ENCODE measurements around the gene SIGLEC12.

Gene SIGLEC12

GRCh38 chr19:51478381-51479234, 23.0 kb downstream of the SIGLEC12 start, which contains the start of gene CEACAM18:
TSS of gene CEACAM18 (plus strand) at chr19:51478539.
- no peak within 1 kb of the TSS for H3K27ac ChIP-seq
- TF ChIP-seq CTCF (conservative IDR thresholded peaks at IDR 0.05) (no peak), ZFX (IDR thresholded peaks at IDR 0.05) (no peak)

GRCh38 chr19:51477344-51477743, 24.3 kb downstream of the SIGLEC12 start:
- no peak for TF ChIP-seq ZFX (IDR thresholded peaks at IDR 0.05)
- TF ChIP-seq CTCF (conservative IDR thresholded peaks at IDR 0.05), result no peak

GRCh38 chr19:51476164-51476563, 25.4 kb downstream of the SIGLEC12 start:
- TF ChIP-seq ZFX (IDR thresholded peaks at IDR 0.05) (no peak), CTCF (conservative IDR thresholded peaks at IDR 0.05) (no peak)
- no peak overlapping the region for H3K27ac ChIP-seq

More at GRCh38 chr19:51477344-51477743, 24.3 kb downstream of the SIGLEC12 start:
- no peak overlapping the region for H3K27ac ChIP-seq

- H3K27ac ChIP-seq, result no peak overlapping the region
- TF ChIP-seq CTCF (conservative IDR thresholded peaks at IDR 0.05), result peak; percentile 94
- TF ChIP-seq ZFX (IDR thresholded peaks at IDR 0.05), result no peak
Measured at GRCh38 chr19:51473009-51473707, 28.4 kb downstream of the SIGLEC12 start.

- no peak for TF ChIP-seq ZFX (IDR thresholded peaks at IDR 0.05)
- no peak for TF ChIP-seq CTCF (conservative IDR thresholded peaks at IDR 0.05)
- no peak overlapping the region for H3K27ac ChIP-seq
Measured at GRCh38 chr19:51472607-51473006, 29.0 kb downstream of the SIGLEC12 start.

GRCh38 chr19:51471527-51471926, 30.1 kb downstream of the SIGLEC12 start:
- no peak for TF ChIP-seq ZFX (IDR thresholded peaks at IDR 0.05)
- TF ChIP-seq CTCF (conservative IDR thresholded peaks at IDR 0.05), result no peak
- H3K27ac ChIP-seq, result no peak overlapping the region

GRCh38 chr19:51470966-51471365, 30.6 kb downstream of the SIGLEC12 start:
- no peak overlapping the region for H3K27ac ChIP-seq
- TF ChIP-seq ZFX (IDR thresholded peaks at IDR 0.05), result no peak
- TF ChIP-seq CTCF (conservative IDR thresholded peaks at IDR 0.05), result no peak

All from C4-2B (cell line).